GM23338 (cell line): ENCODE measurements around the gene UGT1A3. TPM values are rescaled to one million over a fixed set of nuclear protein-coding genes. Genes with fewer than 3 reads are reported as not detected.

Source experiments
- ATAC-seq: fragments of 200-7000 bp; cut with Tn5 transposase; 3 replicates; pipeline ENCODE4 v1.9.1; 2020
- DNase-seq: peaks from one replicate; pipeline ENCODE4 v3.0.0-alpha.2; 2015; ENCODE audit warnings: low spot score
- H2AFZ ChIP-seq: fragments of 200-600 bp; sonication (generic); 2 replicates; pipeline ENCODE4 v1.8.0; 2016; ENCODE audit warnings: antibody characterized with exemption, mild to moderate bottlenecking, moderate library complexity
- H3F3A ChIP-seq: fragments of 200-600 bp; sonication (generic); replicated peaks from 2 replicates; pipeline ENCODE4 v1.8.0; 2017; ENCODE audit warnings: antibody characterized with exemption, mixed run types, low read depth
- H3K27ac ChIP-seq: fragments of 200-600 bp; sonication (generic); 2 replicates; pipeline ENCODE4 v1.6.1; 2016; ENCODE audit warnings: low read depth
- H3K27me3 ChIP-seq: fragments of 200-600 bp; sonication (generic); 2 replicates; pipeline ENCODE4 v1.8.0; 2016; ENCODE audit warnings: mild to moderate bottlenecking, mixed run types, moderate library complexity; ENCODE audit not compliant: insufficient read depth
- H3K36me3 ChIP-seq: fragments of 200-600 bp; sonication (generic); 2 replicates; pipeline ENCODE4 v1.8.0; 2016; ENCODE audit warnings: mild to moderate bottlenecking; ENCODE audit not compliant: insufficient read depth
- H3K4me1 ChIP-seq: fragments of 200-600 bp; sonication (generic); 2 replicates; pipeline ENCODE4 v1.8.0; 2016; ENCODE audit warnings: mild to moderate bottlenecking, moderate library complexity; ENCODE audit not compliant: insufficient read depth
- H3K4me2 ChIP-seq: fragments of 200-600 bp; sonication (generic); 2 replicates; pipeline ENCODE4 v1.7.1; 2017; ENCODE audit warnings: mixed run types
- H3K4me3 ChIP-seq: fragments of 200-600 bp; sonication (generic); 2 replicates; pipeline ENCODE4 v1.6.1; 2016; ENCODE audit warnings: mixed run types
- H3K79me2 ChIP-seq: fragments of 200-600 bp; sonication (generic); replicated peaks from 2 replicates; pipeline ENCODE4 v1.8.0; 2017; ENCODE audit warnings: mild to moderate bottlenecking; ENCODE audit not compliant: insufficient read depth
- H3K9me2 ChIP-seq: fragments of 200-600 bp; sonication (generic); 2 replicates; pipeline ENCODE4 v1.8.0; 2017; ENCODE audit not compliant: insufficient read depth
- H4K20me1 ChIP-seq: fragments of 200-600 bp; sonication (generic); replicated peaks from 2 replicates; pipeline ENCODE4 v1.8.0; 2017; ENCODE audit warnings: mild to moderate bottlenecking; ENCODE audit not compliant: insufficient read depth
- H3K27ac Mint-ChIP-seq: 2 replicates; pipeline ENCODE4 v1.8.0; 2020; ENCODE audit warnings: inconsistent platforms, mild to moderate bottlenecking, moderate library complexity, mixed read lengths
- H3K27me3 Mint-ChIP-seq: 3 replicates; pipeline ENCODE4 v1.8.0; 2022; ENCODE audit warnings: low read depth, mild to moderate bottlenecking, moderate library complexity, mixed read lengths, inconsistent platforms; ENCODE audit not compliant: insufficient read depth, poor library complexity
- H3K36me3 Mint-ChIP-seq: 3 replicates; pipeline ENCODE4 v1.8.0; 2021; ENCODE audit warnings: low read depth, mild to moderate bottlenecking, inconsistent platforms, moderate library complexity, mixed read lengths
- H3K4me1 Mint-ChIP-seq: 3 replicates; pipeline ENCODE4 v1.8.0; 2020; ENCODE audit warnings: mild to moderate bottlenecking, inconsistent platforms, mixed read lengths
- H3K4me3 Mint-ChIP-seq: 3 replicates; pipeline ENCODE4 v1.8.0; 2021; ENCODE audit warnings: moderate library complexity, mild to moderate bottlenecking, inconsistent platforms, mixed read lengths
- H3K9me3 Mint-ChIP-seq: 3 replicates; pipeline ENCODE4 v1.8.0; 2020; ENCODE audit warnings: moderate library complexity, mild to moderate bottlenecking, inconsistent platforms, mixed read lengths
- CREB1 ChIP-seq: fragments of 250-450 bp; sonication (Bioruptor Pico); IDR thresholded peaks from 2 replicates; pipeline ENCODE4 v1.5.0; 2020; ENCODE audit warnings: low read depth, mild to moderate bottlenecking, moderate library complexity
- EZH2phosphoT487 ChIP-seq: fragments of 200-600 bp; sonication (generic); IDR thresholded peaks from one replicate; pipeline ENCODE4 v1.8.1; 2018; ENCODE audit warnings: antibody characterized with exemption; ENCODE audit not compliant: unreplicated experiment
- JUNB ChIP-seq: IDR thresholded peaks from one replicate; pipeline ENCODE4 v1.6.1; 2016; ENCODE audit warnings: antibody characterized with exemption; ENCODE audit not compliant: unreplicated experiment
- POLR2AphosphoS5 ChIP-seq: IDR thresholded peaks from 2 replicates; pipeline ENCODE4 v1.6.1; 2016; ENCODE audit warnings: antibody characterized with exemption, low read depth
- STAT1 ChIP-seq: IDR thresholded peaks from one replicate; pipeline ENCODE4 v1.6.1; 2016; ENCODE audit warnings: antibody characterized with exemption; ENCODE audit not compliant: unreplicated experiment
- ZNF114 ChIP-seq: fragments of 250-450 bp; sonication (Bioruptor Pico); IDR thresholded peaks from 2 replicates; pipeline ENCODE4 v1.5.0; 2020; ENCODE audit warnings: mild to moderate bottlenecking, moderate library complexity
- ZNF331 ChIP-seq: fragments of 250-450 bp; sonication (Bioruptor Pico); IDR thresholded peaks from 2 replicates; pipeline ENCODE4 v1.5.0; 2020; ENCODE audit warnings: low read depth, mild to moderate bottlenecking, moderate library complexity
- polyA plus RNA-seq: library from polyadenylated mRNA; unstranded; fragments of >200 nt; fragmentation: Nextera tagmentation; extraction: Ambion mirVana; gene quantifications from 2 replicates; pipeline ENCODE4 v1.2.1, GENCODE V29; 2016
- total RNA-seq: library from RNA; depleted of rRNA; stranded (reverse); fragments of >200 nt; shearing (Covaris generic); gene quantifications from 2 replicates; pipeline ENCODE4 v1.2.3, GENCODE V29; 2014
- TF ChIP-seq, protein P1 (sequence below): fragments of 250-450 bp; sonication (Bioruptor Pico); IDR thresholded peaks from 2 replicates; pipeline ENCODE4 v1.5.0; 2020; ENCODE audit warnings: mild to moderate bottlenecking, moderate library complexity
- TF ChIP-seq, protein P2 (sequence below): IDR thresholded peaks from 2 replicates; pipeline ENCODE4 v1.6.1; 2016; ENCODE audit warnings: antibody characterized with exemption
- TF ChIP-seq, protein P3 (sequence below): IDR thresholded peaks from one replicate; pipeline ENCODE4 v1.6.1; 2018; ENCODE audit warnings: antibody characterized with exemption; ENCODE audit not compliant: unreplicated experiment
- TF ChIP-seq, protein P4 (sequence below), 2 experiments: fragments of 200-600 bp in 1 of 2; sonication (generic) in 1 of 2; conservative IDR thresholded peaks; 2 replicates each; pipeline versions ENCODE4 v1.5.1 to v1.6.1; 2016 to 2017; ENCODE audit warnings: antibody characterized with exemption in 2 of 2, low read depth in 2 of 2, mild to moderate bottlenecking in 2 of 2, moderate library complexity in 1 of 2

UGT1A3 gene
- total and polyA plus RNA-seq, 2 experiments from 2014 or later = not detected

DNA sequence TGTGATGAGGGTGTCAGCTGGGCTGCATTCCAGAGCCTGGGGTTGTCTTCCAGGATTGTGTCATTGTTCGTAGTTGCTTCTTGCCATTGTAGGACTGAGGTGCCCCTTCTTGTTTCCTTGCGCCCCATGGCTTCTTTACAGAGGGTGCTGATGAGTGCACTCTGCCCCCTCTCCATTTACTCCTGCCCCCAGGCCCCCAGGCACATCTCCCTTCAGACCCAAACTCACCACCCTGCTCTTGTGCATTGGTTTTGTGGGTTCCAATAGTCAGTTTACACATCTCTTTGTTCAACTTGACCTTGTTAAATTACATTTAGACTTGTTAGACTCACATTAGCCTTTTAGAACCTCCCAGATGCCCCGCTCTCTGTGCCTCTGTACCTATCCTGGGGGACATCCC is 92.4 kb downstream of the UGT1A3 start (continued):
- TF ChIP-seq, protein P1, sequence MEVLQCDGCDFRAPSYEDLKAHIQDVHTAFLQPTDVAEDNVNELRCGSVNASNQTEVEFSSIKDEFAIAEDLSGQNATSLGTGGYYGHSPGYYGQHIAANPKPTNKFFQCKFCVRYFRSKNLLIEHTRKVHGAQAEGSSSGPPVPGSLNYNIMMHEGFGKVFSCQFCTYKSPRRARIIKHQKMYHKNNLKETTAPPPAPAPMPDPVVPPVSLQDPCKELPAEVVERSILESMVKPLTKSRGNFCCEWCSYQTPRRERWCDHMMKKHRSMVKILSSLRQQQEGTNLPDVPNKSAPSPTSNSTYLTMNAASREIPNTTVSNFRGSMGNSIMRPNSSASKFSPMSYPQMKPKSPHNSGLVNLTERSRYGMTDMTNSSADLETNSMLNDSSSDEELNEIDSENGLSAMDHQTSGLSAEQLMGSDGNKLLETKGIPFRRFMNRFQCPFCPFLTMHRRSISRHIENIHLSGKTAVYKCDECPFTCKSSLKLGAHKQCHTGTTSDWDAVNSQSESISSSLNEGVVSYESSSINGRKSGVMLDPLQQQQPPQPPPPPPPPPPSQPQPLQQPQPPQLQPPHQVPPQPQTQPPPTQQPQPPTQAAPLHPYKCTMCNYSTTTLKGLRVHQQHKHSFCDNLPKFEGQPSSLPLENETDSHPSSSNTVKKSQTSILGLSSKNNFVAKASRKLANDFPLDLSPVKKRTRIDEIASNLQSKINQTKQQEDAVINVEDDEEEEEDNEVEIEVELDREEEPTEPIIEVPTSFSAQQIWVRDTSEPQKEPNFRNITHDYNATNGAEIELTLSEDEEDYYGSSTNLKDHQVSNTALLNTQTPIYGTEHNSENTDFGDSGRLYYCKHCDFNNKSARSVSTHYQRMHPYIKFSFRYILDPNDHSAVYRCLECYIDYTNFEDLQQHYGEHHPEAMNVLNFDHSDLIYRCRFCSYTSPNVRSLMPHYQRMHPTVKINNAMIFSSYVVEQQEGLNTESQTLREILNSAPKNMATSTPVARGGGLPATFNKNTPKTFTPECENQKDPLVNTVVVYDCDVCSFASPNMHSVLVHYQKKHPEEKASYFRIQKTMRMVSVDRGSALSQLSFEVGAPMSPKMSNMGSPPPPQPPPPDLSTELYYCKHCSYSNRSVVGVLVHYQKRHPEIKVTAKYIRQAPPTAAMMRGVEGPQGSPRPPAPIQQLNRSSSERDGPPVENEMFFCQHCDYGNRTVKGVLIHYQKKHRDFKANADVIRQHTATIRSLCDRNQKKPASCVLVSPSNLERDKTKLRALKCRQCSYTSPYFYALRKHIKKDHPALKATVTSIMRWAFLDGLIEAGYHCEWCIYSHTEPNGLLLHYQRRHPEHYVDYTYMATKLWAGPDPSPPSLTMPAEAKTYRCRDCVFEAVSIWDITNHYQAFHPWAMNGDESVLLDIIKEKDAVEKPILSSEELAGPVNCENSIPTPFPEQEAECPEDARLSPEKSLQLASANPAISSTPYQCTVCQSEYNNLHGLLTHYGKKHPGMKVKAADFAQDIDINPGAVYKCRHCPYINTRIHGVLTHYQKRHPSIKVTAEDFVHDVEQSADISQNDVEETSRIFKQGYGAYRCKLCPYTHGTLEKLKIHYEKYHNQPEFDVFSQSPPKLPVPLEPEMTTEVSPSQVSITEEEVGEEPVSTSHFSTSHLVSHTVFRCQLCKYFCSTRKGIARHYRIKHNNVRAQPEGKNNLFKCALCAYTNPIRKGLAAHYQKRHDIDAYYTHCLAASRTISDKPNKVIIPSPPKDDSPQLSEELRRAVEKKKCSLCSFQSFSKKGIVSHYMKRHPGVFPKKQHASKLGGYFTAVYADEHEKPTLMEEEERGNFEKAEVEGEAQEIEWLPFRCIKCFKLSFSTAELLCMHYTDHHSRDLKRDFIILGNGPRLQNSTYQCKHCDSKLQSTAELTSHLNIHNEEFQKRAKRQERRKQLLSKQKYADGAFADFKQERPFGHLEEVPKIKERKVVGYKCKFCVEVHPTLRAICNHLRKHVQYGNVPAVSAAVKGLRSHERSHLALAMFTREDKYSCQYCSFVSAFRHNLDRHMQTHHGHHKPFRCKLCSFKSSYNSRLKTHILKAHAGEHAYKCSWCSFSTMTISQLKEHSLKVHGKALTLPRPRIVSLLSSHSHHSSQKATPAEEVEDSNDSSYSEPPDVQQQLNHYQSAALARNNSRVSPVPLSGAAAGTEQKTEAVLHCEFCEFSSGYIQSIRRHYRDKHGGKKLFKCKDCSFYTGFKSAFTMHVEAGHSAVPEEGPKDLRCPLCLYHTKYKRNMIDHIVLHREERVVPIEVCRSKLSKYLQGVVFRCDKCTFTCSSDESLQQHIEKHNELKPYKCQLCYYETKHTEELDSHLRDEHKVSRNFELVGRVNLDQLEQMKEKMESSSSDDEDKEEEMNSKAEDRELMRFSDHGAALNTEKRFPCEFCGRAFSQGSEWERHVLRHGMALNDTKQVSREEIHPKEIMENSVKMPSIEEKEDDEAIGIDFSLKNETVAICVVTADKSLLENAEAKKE (CRISPR knock-in tag) = no peak
- TF ChIP-seq POLR2AphosphoS5 (no peak), ZNF331 (CRISPR knock-in tag) (no peak)
- TF ChIP-seq, protein P2, sequence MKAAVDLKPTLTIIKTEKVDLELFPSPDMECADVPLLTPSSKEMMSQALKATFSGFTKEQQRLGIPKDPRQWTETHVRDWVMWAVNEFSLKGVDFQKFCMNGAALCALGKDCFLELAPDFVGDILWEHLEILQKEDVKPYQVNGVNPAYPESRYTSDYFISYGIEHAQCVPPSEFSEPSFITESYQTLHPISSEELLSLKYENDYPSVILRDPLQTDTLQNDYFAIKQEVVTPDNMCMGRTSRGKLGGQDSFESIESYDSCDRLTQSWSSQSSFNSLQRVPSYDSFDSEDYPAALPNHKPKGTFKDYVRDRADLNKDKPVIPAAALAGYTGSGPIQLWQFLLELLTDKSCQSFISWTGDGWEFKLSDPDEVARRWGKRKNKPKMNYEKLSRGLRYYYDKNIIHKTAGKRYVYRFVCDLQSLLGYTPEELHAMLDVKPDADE = no peak

DNA sequence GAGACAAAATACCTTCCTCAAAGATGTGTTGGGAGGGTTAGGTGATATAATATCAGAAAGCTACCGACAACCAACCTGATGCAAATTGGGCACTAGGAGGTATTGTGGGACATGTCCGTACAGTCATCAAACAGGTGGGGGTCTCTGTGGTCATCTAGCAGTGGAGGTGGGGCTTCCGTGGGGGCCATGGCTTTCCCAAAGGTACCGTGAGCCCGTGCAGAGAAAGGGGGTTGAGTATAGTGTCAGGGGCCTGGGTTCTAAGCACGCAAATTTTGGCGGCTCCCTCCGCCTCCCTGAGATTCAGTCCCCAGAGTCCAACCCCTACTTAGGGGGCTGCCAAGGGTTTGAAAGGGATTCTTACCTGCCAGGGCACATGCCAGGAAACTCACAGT is 92.9 kb downstream of the UGT1A3 start:
- H3K27me3 Mint-ChIP-seq = peaks cover 15% of the 10 kb centered on the region
- Histone ChIP-seq H3K36me3 (no peaks in the 10 kb centered on the region), H3F3A (no peaks in the 10 kb centered on the region), H3K27me3 (no peaks in the 10 kb centered on the region), H3K4me3 (no peak overlapping the region), H3K79me2 (no peaks in the 10 kb centered on the region), H3K9me2 (no peaks in the 10 kb centered on the region), H2AFZ (no peak overlapping the region), H3K4me2 (no peak overlapping the region), H3K4me1 (no peaks in the 10 kb centered on the region), H4K20me1 (no peaks in the 10 kb centered on the region), H3K27ac (no peak overlapping the region)
- peaks cover 3% of the 10 kb centered on the region; the same call in 2 of the 3 replicates for H3K4me1 Mint-ChIP-seq
- ATAC-seq (no peak), DNase-seq (no peak)
- no peaks in the 10 kb centered on the region for H3K36me3 Mint-ChIP-seq
- no peak overlapping the region for H3K4me3 Mint-ChIP-seq
- H3K9me3 Mint-ChIP-seq = peaks cover 3% of the 10 kb centered on the region; the same call in 1 of the 3 replicates
- no peak overlapping the region for H3K27ac Mint-ChIP-seq
- TF ChIP-seq, protein P3, sequence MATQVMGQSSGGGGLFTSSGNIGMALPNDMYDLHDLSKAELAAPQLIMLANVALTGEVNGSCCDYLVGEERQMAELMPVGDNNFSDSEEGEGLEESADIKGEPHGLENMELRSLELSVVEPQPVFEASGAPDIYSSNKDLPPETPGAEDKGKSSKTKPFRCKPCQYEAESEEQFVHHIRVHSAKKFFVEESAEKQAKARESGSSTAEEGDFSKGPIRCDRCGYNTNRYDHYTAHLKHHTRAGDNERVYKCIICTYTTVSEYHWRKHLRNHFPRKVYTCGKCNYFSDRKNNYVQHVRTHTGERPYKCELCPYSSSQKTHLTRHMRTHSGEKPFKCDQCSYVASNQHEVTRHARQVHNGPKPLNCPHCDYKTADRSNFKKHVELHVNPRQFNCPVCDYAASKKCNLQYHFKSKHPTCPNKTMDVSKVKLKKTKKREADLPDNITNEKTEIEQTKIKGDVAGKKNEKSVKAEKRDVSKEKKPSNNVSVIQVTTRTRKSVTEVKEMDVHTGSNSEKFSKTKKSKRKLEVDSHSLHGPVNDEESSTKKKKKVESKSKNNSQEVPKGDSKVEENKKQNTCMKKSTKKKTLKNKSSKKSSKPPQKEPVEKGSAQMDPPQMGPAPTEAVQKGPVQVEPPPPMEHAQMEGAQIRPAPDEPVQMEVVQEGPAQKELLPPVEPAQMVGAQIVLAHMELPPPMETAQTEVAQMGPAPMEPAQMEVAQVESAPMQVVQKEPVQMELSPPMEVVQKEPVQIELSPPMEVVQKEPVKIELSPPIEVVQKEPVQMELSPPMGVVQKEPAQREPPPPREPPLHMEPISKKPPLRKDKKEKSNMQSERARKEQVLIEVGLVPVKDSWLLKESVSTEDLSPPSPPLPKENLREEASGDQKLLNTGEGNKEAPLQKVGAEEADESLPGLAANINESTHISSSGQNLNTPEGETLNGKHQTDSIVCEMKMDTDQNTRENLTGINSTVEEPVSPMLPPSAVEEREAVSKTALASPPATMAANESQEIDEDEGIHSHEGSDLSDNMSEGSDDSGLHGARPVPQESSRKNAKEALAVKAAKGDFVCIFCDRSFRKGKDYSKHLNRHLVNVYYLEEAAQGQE = no peak
- TF ChIP-seq ZNF331 (CRISPR knock-in tag) = no peak
- TF ChIP-seq CREB1 (CRISPR knock-in tag) = no peak
- no peak for TF ChIP-seq JUNB
- no peak for TF ChIP-seq ZNF114 (CRISPR knock-in tag)
- TF ChIP-seq STAT1 = no peak
- TF ChIP-seq, protein P2 = no peak
- TF ChIP-seq EZH2phosphoT487 = no peak
- TF ChIP-seq, protein P4, sequence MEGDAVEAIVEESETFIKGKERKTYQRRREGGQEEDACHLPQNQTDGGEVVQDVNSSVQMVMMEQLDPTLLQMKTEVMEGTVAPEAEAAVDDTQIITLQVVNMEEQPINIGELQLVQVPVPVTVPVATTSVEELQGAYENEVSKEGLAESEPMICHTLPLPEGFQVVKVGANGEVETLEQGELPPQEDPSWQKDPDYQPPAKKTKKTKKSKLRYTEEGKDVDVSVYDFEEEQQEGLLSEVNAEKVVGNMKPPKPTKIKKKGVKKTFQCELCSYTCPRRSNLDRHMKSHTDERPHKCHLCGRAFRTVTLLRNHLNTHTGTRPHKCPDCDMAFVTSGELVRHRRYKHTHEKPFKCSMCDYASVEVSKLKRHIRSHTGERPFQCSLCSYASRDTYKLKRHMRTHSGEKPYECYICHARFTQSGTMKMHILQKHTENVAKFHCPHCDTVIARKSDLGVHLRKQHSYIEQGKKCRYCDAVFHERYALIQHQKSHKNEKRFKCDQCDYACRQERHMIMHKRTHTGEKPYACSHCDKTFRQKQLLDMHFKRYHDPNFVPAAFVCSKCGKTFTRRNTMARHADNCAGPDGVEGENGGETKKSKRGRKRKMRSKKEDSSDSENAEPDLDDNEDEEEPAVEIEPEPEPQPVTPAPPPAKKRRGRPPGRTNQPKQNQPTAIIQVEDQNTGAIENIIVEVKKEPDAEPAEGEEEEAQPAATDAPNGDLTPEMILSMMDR (conservative IDR thresholded peaks at IDR 0.05; ENCODE audit: low read depth in 2 of 2) = no peak
